HepG2 (cell line): ENCODE results near the gene ALDH1A2. TPM values are rescaled to one million over a fixed set of nuclear protein-coding genes. Genes with fewer than 3 reads are reported as not detected.

ENCODE experiments used
- ATAC-seq: fragments of 200-7000 bp; cut with Tn5 transposase; 3 replicates; pipeline ENCODE4 v1.9.1; 2020; ENCODE audit warnings: mild to moderate bottlenecking, moderate library complexity
- BruUV-seq: library from RNA; stranded (reverse); fragments of 400-500 nt; replicated peaks from 2 replicates; lab custom pipeline; 2021; lab: Mats Ljungman, UMichigan
- CTCF ChIA-PET: fragments of 300-600 bp; formaldehyde crosslinking; extraction: SDS; loops from one replicate; lab custom pipeline; 2021; ENCODE audit warnings: low total read pairs, inconsistent platforms, low intra/inter-chr PET ratio; lab: Yijun Ruan, JAX
- POLR2A ChIA-PET: fragments of 350-600 bp; sonication (Branson Sonifier 250); formaldehyde crosslinking; loops from one replicate; lab custom pipeline; 2020; ENCODE audit warnings: antibody characterized with exemption, inconsistent platforms; lab: Yijun Ruan, JAX
- DNase-seq: peaks from one replicate; pipeline ENCODE4 v3.0.0-alpha.2; 2015; ENCODE audit warnings: low spot score
- FAIRE-seq: peaks from 3 replicates; lab custom pipeline; 2011; peaks lifted over from hg19 to GRCh38; lab: Jason Lieb, UNC
- H2AFZ ChIP-seq: one replicate; pipeline ENCODE4 v1.6.1; 2011; ENCODE audit warnings: low read length, inconsistent platforms
- H3K27ac ChIP-seq: fragments of 300-600 bp; 3 replicates; pipeline ENCODE4 v1.8.0; 2011; ENCODE audit warnings: mixed run types, mild to moderate bottlenecking, mixed read lengths, low read length, inconsistent platforms; ENCODE audit not compliant: insufficient read depth; ENCODE audit errors: extremely low read length
- H3K27me3 ChIP-seq, 2 experiments: fragments of 200-600 bp in 1 of 2; 2 replicates in 1 of 2; 3 replicates in 1 of 2; pipeline versions ENCODE4 v1.6.0 to v1.8.0; 2011; ENCODE audit warnings: low read length in 2 of 2, mild to moderate bottlenecking in 2 of 2, moderate library complexity in 2 of 2, inconsistent platforms in 1 of 2; ENCODE audit not compliant: insufficient read depth in 2 of 2, control insufficient read depth in 1 of 2
- H3K36me3 ChIP-seq, 2 experiments: fragments of 200-600 bp in 1 of 2; replicated peaks in 1 of 2; 2 replicates in 1 of 2; 3 replicates in 1 of 2; pipeline versions ENCODE4 v1.5.1 to v1.8.0; 2011; ENCODE audit warnings: low read length in 2 of 2, inconsistent platforms in 1 of 2; ENCODE audit not compliant: insufficient read depth in 2 of 2, control insufficient read depth in 1 of 2
- H3K4me1 ChIP-seq: 2 replicates; pipeline ENCODE4 v1.5.1; 2012; ENCODE audit warnings: low read length, inconsistent platforms; ENCODE audit not compliant: insufficient read depth
- H3K4me2 ChIP-seq: 2 replicates; pipeline ENCODE4 v1.6.0; 2011; ENCODE audit warnings: low read depth, low read length, inconsistent platforms
- H3K4me3 ChIP-seq, 3 experiments: fragments of 200-600 bp in 1 of 3; sonication (generic), shearing (Covaris generic) in 1 of 3; replicated peaks in 1 of 3; 2 replicates each; pipeline ENCODE4 v1.5.1; 2011 to 2016; ENCODE audit warnings: low read length in 3 of 3, inconsistent platforms in 2 of 3, low read depth in 2 of 3, mild to moderate bottlenecking in 2 of 3, control low read depth in 1 of 3, mixed read lengths in 1 of 3; ENCODE audit not compliant: insufficient read depth in 1 of 3
- H3K79me2 ChIP-seq: one replicate; pipeline ENCODE4 v1.6.1; 2011; ENCODE audit warnings: low read length, inconsistent platforms; ENCODE audit not compliant: insufficient read depth
- H3K9ac ChIP-seq: 2 replicates; pipeline ENCODE4 v1.6.0; 2011; ENCODE audit warnings: mild to moderate bottlenecking, low read depth, low read length, inconsistent platforms; ENCODE audit not compliant: insufficient read depth
- H3K9me3 ChIP-seq: 2 replicates; pipeline ENCODE4 v1.5.1; 2012; ENCODE audit warnings: mild to moderate bottlenecking, low read length
- H4K20me1 ChIP-seq: 2 replicates; pipeline ENCODE4 v1.6.0; 2011; ENCODE audit warnings: inconsistent platforms, mild to moderate bottlenecking, low read length, moderate library complexity; ENCODE audit not compliant: insufficient read depth
- ATF3 ChIP-seq: sonication (generic); formaldehyde crosslinking; IDR thresholded peaks from 2 replicates; pipeline ENCODE4 v1.4.0; 2020; ENCODE audit warnings: missing genetic modification reagents
- ATM ChIP-seq: fragments of 450-650 bp; IDR thresholded peaks from 2 replicates; pipeline ENCODE4 v1.7.1; 2017; ENCODE audit warnings: mild to moderate bottlenecking, borderline replicate concordance
- CEBPG ChIP-seq: IDR thresholded peaks from 2 replicates; pipeline ENCODE4 v1.6.1; 2016
- DR1 ChIP-seq: sonication (generic); formaldehyde crosslinking; IDR thresholded peaks from 2 replicates; pipeline ENCODE4 v1.8.0; 2021; ENCODE audit warnings: mild to moderate bottlenecking, missing genetic modification reagents, inconsistent platforms
- HMGXB3 ChIP-seq: sonication (generic); formaldehyde crosslinking; IDR thresholded peaks from 2 replicates; pipeline ENCODE4 v1.4.0; 2020; ENCODE audit warnings: missing genetic modification reagents, borderline replicate concordance
- ISL2 ChIP-seq: sonication (generic); formaldehyde crosslinking; IDR thresholded peaks from 2 replicates; pipeline ENCODE4 v1.5.0; 2020; ENCODE audit warnings: missing genetic modification reagents
- KMT2A ChIP-seq: sonication (generic); formaldehyde crosslinking; IDR thresholded peaks from 2 replicates; pipeline ENCODE4 v1.4.0; 2020; ENCODE audit warnings: missing genetic modification reagents
- LCORL ChIP-seq, 2 experiments: fragments of 450-650 bp in 1 of 2; sonication (generic) in 1 of 2; formaldehyde crosslinking in 1 of 2; IDR thresholded peaks; 2 replicates each; pipeline versions ENCODE4 v1.5.0 to v1.6.1; 2017 to 2020; ENCODE audit warnings: antibody characterized with exemption in 1 of 2, missing genetic modification reagents in 1 of 2
- MED1 ChIP-seq: sonication (generic); formaldehyde crosslinking; IDR thresholded peaks from 2 replicates; pipeline ENCODE4 v1.4.0; 2020; ENCODE audit warnings: missing genetic modification reagents
- MIER3 ChIP-seq: IDR thresholded peaks from 2 replicates; pipeline ENCODE4 v1.6.1; 2016; ENCODE audit warnings: missing compliant biosample characterization, borderline replicate concordance
- MTF1 ChIP-seq: sonication (generic); formaldehyde crosslinking; IDR thresholded peaks from 2 replicates; pipeline ENCODE4 v1.5.0; 2020; ENCODE audit warnings: missing genetic modification reagents
- PAWR ChIP-seq: sonication (generic); formaldehyde crosslinking; IDR thresholded peaks from 2 replicates; pipeline ENCODE4 v1.4.0; 2020; ENCODE audit warnings: missing genetic modification reagents, mild to moderate bottlenecking, borderline replicate concordance
- PAX8 ChIP-seq: sonication (generic); formaldehyde crosslinking; IDR thresholded peaks from 2 replicates; pipeline ENCODE4 v1.8.0; 2022; ENCODE audit warnings: mild to moderate bottlenecking, missing genetic modification reagents, borderline replicate concordance
- POLR2A ChIP-seq, 2 experiments: IDR thresholded peaks; 2 replicates each; pipeline ENCODE4 v1.6.1; 2011; ENCODE audit warnings: low read depth in 2 of 2, low read length in 2 of 2, mild to moderate bottlenecking in 1 of 2, moderate library complexity in 1 of 2; ENCODE audit not compliant: insufficient read depth in 1 of 2
- RAD51 ChIP-seq: fragments of 450-650 bp; IDR thresholded peaks from 2 replicates; pipeline ENCODE4 v1.6.1; 2016; ENCODE audit warnings: borderline replicate concordance
- SP140L ChIP-seq: sonication (generic); formaldehyde crosslinking; IDR thresholded peaks from 2 replicates; pipeline ENCODE4 v1.4.0; 2020; ENCODE audit warnings: missing genetic modification reagents, borderline replicate concordance
- ZMYM4 ChIP-seq: sonication (generic); formaldehyde crosslinking; IDR thresholded peaks from 2 replicates; pipeline ENCODE4 v1.8.1; 2023; ENCODE audit warnings: mild to moderate bottlenecking, missing genetic modification reagents
- ZNF224 ChIP-seq: sonication (generic); formaldehyde crosslinking; IDR thresholded peaks from 2 replicates; pipeline ENCODE4 v1.5.0; 2020; ENCODE audit warnings: mild to moderate bottlenecking, missing genetic modification reagents
- ZNF253 ChIP-seq: sonication (generic); formaldehyde crosslinking; IDR thresholded peaks from 2 replicates; pipeline ENCODE4 v1.8.0; 2022; ENCODE audit warnings: mild to moderate bottlenecking, missing genetic modification reagents, borderline replicate concordance
- ZNF883 ChIP-seq: sonication (generic); formaldehyde crosslinking; IDR thresholded peaks from 2 replicates; pipeline ENCODE4 v1.5.1; 2020; ENCODE audit warnings: mild to moderate bottlenecking, missing genetic modification reagents; ENCODE audit errors: not compliant biosample characterization
- WGBS: methylation state at CpG from one replicate; pipeline ENCODE4 v1.1.6; 2017; ENCODE audit warnings: low lambda C conversion rate; 5-methylcytosine and 5-hydroxymethylcytosine counted together
- in situ Hi-C: cut with HindIII; loops from 2 replicates; pipeline ENCODE4 v1.10.0; 2017; ENCODE audit warnings: low pct_unique_long_range_greater_than_20kb; ENCODE audit not compliant: extremely low pct_ligation_motif_present
- intact Hi-C: fragments of 100-400 bp; cut with micrococcal nuclease; formaldehyde crosslinking; loops from one replicate; pipeline ENCODE4 v1.10.0; 2022; ENCODE audit not compliant: unreplicated experiment
- polyA plus RNA-seq, 8 experiments: library from polyadenylated mRNA; depleted of rRNA in 3 of 8; stranded (reverse) in 7 of 8; unstranded in 1 of 8; fragments of >200 nt; fragmentation: Illumina TruSeq in 4 of 8; extraction: Trizol in 4 of 8; gene quantifications; 2 replicates each; pipeline versions ENCODE4 v1.2.1 to v1.2.3, GENCODE V29; 2011 to 2016; ENCODE audit warnings: low read depth in 4 of 8, missing spikeins in 1 of 8, mixed read lengths in 1 of 8; ENCODE audit not compliant: insufficient read depth in 1 of 8
- total RNA-seq, 5 experiments: library from RNA; depleted of rRNA; stranded (reverse); fragments of >200 nt; fragmentation: Illumina TruSeq; extraction: Trizol; gene quantifications; 2 replicates each; pipeline ENCODE4 v1.2.3, GENCODE V29; 2016; ENCODE audit warnings: low read depth in 1 of 5
- TF ChIP-seq, protein P1 (sequence below): sonication (generic); formaldehyde crosslinking; IDR thresholded peaks from 2 replicates; pipeline ENCODE4 v1.8.1; 2022; ENCODE audit warnings: mild to moderate bottlenecking, missing genetic modification reagents

Gene ALDH1A2
- total and polyA plus RNA-seq, 2 of the 13 experiments (the other 11 are each of a cell fraction or from before 2014, with no cell fraction given), result 0.64 to 0.90 TPM

GRCh38 chr15:58014040-58014439 is 51.5 kb downstream of the ALDH1A2 start (continued):
- TF ChIP-seq ZNF253 (CRISPR knock-in tag), result no peak
- no peak for TF ChIP-seq MED1 (CRISPR knock-in tag)
- TF ChIP-seq MIER3 (CRISPR knock-in tag), result no peak
- TF ChIP-seq, all 625 proteins: peak for 0

DNA sequence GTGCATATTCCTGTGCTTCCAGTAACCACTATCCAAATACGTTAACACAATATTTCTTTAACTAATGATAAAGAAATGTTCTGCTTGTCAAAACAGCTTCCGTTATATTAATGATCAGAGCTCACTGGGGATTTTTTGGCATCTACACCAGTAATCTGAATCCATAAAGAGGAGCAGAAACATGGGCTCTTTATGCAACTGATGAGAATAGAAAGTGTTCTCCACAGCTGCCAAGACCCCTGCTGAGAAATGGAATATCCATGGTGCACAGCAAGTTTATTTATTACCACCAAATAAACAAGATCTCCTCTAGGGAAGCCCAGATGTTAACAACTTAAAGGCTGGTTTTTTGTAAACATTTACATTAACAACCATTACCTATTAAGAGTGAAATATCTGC is 54.5 kb downstream of the ALDH1A2 start:
- FAIRE-seq, result no peak
- ATAC-seq, result no peak
- DNase-seq, result no peak
- intact Hi-C loops, result no loop called here
- no peaks in the 10 kb centered on the region for H3K79me2 ChIP-seq
- H3K4me2 ChIP-seq, result no peak overlapping the region
- 26% methylated on average over 2 of the region's 2 CpGs for WGBS
- no peaks in the 10 kb centered on the region for H3K36me3 ChIP-seq
- no peaks in the 10 kb centered on the region for H3K9me3 ChIP-seq
- no peak overlapping the region for H2AFZ ChIP-seq
- no peak overlapping the region for H3K9ac ChIP-seq
- no peak overlapping the region for H3K27ac ChIP-seq
- in situ Hi-C loops, result no loop called here
- ChIA-PET CTCF (no interaction called here), POLR2A (no interaction called here)
- BruUV-seq, result no TSS peak
- no peak for TF ChIP-seq ZNF883 (CRISPR knock-in tag)
- no peak for TF ChIP-seq HMGXB3
- no peak for TF ChIP-seq RAD51
- no peak for TF ChIP-seq ATF3 (CRISPR knock-in tag)
- TF ChIP-seq ATM, result no peak
- TF ChIP-seq, protein P1, sequence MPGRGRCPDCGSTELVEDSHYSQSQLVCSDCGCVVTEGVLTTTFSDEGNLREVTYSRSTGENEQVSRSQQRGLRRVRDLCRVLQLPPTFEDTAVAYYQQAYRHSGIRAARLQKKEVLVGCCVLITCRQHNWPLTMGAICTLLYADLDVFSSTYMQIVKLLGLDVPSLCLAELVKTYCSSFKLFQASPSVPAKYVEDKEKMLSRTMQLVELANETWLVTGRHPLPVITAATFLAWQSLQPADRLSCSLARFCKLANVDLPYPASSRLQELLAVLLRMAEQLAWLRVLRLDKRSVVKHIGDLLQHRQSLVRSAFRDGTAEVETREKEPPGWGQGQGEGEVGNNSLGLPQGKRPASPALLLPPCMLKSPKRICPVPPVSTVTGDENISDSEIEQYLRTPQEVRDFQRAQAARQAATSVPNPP (CRISPR knock-in tag), result no peak
- no peak for TF ChIP-seq DR1 (CRISPR knock-in tag)
- TF ChIP-seq ZNF224, result no peak
- TF ChIP-seq SP140L (CRISPR knock-in tag), result no peak
- TF ChIP-seq KMT2A (CRISPR knock-in tag), result no peak
- no peak for TF ChIP-seq MTF1
- TF ChIP-seq PAWR, result no peak
- no peak for TF ChIP-seq PAX8 (CRISPR knock-in tag)
- no peak for TF ChIP-seq ISL2
- no peak for TF ChIP-seq ZMYM4
- TF ChIP-seq LCORL (IDR thresholded peaks at IDR 0.05), result no peak
- TF ChIP-seq LCORL (CRISPR knock-in tag; IDR thresholded peaks at IDR 0.05), result no peak
- no peak for TF ChIP-seq CEBPG (CRISPR knock-in tag)
- no peak for TF ChIP-seq POLR2A (IDR thresholded peaks at IDR 0.05; ENCODE audit: insufficient read depth in 1 of 2, low read depth in 2 of 2, low read length in 2 of 2)
- H3K4me1 ChIP-seq, result no peaks in the 10 kb centered on the region
- no peak overlapping the region for H3K4me3 ChIP-seq
- H3K27me3 ChIP-seq, result no peaks in the 10 kb centered on the region
- H4K20me1 ChIP-seq, result no peaks in the 10 kb centered on the region
